Stimulated activated CD4-positive, alpha-beta T cell treated with anti-CD3 and anti-CD28 coated beads, Interleukin-4, amount 100 ng/mL, for 1 hour (primary cell): Measurements from ENCODE around the gene XRCC3.

Source experiments
- DNase-seq: peaks from one replicate; pipeline ENCODE4 v3.0.0-alpha.2; 2020

Gene XRCC3

DNA sequence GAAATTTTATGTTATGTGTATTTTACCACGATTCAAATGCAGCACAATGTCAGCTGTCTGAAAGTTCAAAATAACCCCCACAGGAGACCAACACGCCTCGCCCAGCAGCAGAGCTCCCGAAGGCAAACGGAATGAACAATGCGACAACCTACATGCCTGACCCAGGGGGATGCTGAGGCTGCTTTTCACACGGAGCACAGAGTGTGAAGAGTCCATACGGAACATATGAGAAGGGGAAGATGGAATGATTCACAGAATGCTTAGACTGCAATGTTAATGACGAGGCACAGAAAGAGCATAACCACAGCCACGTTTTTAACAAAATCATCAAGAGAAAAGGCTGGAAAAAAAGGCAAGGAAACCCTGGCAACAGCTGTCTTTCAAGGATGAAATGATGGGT, 22.9 kb upstream of the XRCC3 start:
- no peak for DNase-seq

DNA sequence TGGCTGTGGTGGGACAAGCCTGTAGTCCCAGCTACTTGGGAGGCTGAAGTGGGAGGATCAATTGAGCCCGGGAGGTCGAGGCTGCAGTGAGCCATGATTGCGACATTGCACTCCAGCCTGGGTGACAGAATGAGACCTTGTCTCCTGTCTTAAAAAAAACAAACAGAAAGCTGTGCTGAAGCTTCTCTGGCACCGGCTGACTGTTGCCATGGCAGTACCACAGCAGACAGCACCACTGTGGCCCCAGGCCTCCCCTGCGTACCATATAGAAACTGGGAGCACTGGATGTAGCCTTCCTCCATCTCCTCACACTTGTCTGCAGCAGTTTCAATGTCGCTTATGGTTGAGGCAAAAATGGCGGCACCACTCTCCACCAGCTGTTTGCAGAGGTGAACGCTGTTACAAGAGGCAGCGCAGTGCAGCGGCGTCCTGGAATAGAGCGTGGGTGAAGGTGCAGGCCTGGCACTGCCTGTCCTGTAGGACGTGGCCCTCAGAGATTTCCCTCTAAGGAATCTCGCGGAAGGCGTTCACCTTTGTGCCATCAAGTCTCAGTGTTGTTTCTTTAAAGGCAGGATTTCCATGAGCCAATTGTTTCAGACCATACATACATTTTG, 22.3 kb upstream of the XRCC3 start:
- no peak for DNase-seq

- no peak for DNase-seq
Observed at GRCh38 chr14:103736546-103737431, 21.5 kb upstream of the XRCC3 start.

DNA sequence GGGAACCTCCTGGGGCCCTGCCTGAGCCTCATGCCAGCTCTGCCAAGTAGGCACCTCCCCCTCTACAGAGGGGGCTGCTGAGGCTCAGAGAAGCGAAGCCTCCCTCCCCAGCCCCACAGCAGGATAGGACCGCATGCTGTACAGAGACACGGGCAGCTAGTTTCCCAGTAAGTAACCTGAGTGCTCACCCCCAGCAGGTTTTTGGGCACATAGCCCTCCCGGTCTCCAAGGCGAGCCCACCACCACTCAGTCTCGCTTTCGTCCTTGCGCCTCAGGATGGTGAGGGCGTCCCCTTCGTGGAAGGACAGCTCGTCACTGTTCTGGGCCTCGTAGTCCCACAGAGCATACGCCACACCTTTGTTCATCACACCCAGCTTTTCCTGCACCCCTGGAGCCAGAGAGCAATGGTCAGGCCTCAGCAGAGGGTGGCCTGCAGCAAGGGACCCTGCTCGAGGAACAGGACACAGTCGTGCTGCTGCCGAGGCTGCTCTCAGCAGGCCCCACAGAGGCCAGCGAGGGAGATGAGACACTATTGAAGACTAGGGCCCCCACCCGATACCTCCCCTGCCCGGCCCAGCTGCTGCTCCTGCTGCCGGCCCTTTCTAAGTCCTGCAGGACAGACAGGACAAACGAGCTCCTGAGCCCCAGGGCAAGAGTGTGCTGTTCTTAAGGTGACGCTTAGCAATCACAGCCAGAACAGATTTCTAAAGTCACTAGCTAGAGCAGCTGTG, 20.7 kb upstream of the XRCC3 start:
- DNase-seq, result no peak

- no peak for DNase-seq
Observed at GRCh38 chr14:103735439-103735814, 20.2 kb upstream of the XRCC3 start.

DNA sequence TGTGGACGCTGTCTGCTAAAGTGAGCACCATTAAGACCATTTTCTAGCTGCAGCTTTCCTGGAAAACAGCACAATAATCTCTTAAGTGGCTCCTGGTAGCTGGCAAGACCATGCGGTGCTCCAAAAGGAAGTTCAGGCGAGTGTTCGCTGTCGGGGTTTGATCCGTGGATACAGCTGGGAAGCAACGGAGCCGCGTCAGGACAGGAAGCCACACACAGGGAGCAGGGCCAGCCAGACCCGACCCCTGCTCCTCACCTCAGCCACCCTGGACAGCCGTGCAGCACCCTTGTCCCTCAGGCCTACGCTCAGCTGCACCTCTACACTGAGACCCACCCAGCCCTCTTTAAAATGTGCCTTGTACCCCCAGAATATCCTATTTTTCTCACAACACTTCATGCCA, 19.8 kb upstream of the XRCC3 start:
- no peak for DNase-seq

DNA sequence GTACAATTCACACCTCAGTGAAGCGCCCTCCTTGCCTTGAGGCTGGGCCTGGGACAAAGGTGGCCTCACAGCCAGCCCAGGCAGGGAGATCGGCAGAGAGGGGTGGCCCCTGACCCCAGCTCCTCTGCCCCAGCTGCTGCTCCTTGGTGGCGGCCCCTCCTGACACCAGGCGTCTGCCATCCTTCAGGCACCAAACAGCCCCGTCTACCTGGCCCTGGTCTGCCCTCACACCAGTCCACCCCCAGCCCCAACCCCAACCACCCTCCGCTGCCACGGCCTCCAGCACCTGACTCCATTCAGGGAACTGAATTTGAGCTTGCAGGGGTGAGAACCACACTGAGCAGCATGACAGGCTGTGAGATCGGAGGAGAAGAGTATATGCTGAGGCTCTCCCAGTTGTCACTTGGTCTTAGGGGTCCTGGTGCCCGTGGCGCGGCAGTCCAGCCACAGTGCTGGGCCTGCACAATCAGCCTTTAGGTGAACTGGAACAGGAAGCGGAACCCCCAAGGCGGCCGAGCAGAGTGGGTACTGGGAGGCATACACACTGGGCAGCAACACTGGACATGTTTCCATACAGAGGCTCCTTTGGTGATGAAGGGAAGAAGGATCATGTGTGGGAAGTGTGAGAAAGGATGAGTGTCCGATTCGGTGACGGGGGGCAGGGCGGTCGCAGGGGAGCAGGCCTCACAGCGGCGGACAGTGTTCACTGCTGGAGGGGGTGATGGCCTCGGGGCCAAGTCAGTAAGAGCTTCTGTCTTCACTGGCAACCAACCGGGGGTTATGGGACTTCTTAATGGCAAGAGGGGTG, 19.0 kb upstream of the XRCC3 start:
- DNase-seq, result no peak

GRCh38 chr14:103733651-103734050, 18.4 kb upstream of the XRCC3 start:
- DNase-seq, result no peak

DNA sequence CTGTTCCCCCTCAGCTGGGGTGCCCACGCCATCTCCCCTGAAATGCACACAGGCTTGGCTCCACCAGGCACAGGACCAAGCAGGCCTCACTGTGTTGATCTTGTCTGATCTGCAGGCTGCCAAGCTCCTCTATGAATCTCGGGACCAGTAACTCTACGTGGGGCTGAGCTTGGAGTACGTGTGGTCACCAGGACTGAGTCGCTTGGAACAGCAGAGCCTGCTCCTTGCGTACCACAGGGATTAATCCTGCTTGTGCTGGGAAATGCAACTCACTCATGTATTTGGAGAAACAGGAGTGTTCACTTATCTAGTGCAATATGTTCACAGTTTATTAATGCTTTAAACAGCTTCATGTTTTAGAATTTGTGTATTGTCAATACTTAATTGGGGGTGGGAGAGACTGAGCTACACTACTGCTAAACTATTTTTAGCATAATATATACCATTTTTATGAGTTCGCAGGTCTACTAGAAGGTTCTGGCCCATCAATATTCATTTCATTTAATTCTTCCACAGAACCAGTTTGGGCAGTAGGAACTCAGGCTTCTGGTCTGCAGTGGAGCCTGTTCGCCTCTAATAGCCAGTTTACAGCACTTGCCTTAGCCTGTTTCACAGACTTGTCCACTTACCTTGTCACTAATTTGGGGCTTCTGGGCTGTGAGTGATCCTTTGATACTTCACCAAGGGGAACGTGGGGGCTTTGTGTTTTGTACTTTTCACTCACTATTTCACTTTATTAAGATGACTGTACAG, 17.8 kb upstream of the XRCC3 start:
- no peak for DNase-seq

- DNase-seq, result no peak
Observed at GRCh38 chr14:103731916-103732867, 16.9 kb upstream of the XRCC3 start.

- DNase-seq, result no peak
Observed at GRCh38 chr14:103731481-103731880, 16.2 kb upstream of the XRCC3 start.

GRCh38 chr14:103730490-103731035, 15.3 kb upstream of the XRCC3 start:
- no peak for DNase-seq

GRCh38 chr14:103729496-103730448, 14.5 kb upstream of the XRCC3 start:
- DNase-seq, result no peak

GRCh38 chr14:103728721-103729120, 13.5 kb upstream of the XRCC3 start:
- DNase-seq, result no peak

- no peak for DNase-seq
Observed at GRCh38 chr14:103728141-103728540, 12.9 kb upstream of the XRCC3 start.

DNA sequence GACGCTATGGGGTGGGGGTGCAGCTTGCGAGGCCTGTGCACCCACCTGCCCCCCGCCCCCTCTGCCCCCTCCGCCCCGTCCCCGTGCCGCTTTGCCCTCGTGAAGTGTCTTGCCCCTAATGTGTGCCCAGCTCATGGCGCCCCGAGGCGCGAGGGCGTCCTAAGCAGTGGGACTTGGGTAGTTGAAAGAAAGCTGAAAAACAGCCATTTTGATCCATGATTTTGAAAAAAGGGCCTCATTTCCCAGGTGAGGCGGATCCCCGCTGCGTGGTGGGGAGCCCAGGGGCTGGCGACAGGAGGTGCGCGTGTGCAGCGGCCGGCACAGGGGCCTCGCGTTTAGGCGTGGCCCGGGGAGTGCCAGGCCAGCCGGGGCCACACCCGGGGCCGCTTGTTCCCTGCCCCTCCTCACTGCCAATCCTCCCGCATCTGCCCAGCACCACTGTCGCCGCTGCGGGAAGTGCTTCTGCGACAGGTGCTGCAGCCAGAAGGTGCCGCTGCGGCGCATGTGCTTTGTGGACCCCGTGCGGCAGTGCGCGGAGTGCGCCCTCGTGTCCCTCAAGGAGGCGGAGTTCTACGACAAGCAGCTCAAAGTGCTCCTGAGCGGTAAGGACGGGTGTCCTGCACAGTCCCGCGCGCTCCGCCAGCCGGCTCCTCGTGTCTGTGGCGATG, 12.2 kb upstream of the XRCC3 start:
- no peak for DNase-seq

GRCh38 chr14:103726474-103726873, 11.2 kb upstream of the XRCC3 start:
- DNase-seq, result no peak

- no peak for DNase-seq
Observed at GRCh38 chr14:103725739-103726395, 10.6 kb upstream of the XRCC3 start.
